NCI-H2227 (cell line): Measurements from ENCODE around the gene RHOG.

ENCODE experiments used
- DNase-seq: peaks from one replicate; lab custom pipeline; 2025; ENCODE audit not compliant: unreplicated experiment; lab: John Stamatoyannopoulos, UW

The RHOG gene

GRCh38 chr11:3781423-3781822 is 59.3 kb downstream of the RHOG start:
- no peak for DNase-seq
